Measurements from ENCODE around the gene SLC25A39. TPM values are rescaled to one million over a fixed set of nuclear protein-coding genes. Genes with fewer than 3 reads are reported as not detected.
"Not testable (repeated sequence)": the region's sequence is repeated elsewhere in the genome, so short reads cannot be mapped to it uniquely, and the experiment has no call there.

SLC25A39 gene
- total RNA-seq, 1 donor from 2014 or later = 68.0 TPM

- DNase-seq = no peak
These were observed 10.9 kb upstream of the SLC25A39 start for GRCh38 chr17:44335564-44335963.

- no peak for DNase-seq
These were observed 10.1 kb upstream of the SLC25A39 start for GRCh38 chr17:44334727-44335126.

DNA sequence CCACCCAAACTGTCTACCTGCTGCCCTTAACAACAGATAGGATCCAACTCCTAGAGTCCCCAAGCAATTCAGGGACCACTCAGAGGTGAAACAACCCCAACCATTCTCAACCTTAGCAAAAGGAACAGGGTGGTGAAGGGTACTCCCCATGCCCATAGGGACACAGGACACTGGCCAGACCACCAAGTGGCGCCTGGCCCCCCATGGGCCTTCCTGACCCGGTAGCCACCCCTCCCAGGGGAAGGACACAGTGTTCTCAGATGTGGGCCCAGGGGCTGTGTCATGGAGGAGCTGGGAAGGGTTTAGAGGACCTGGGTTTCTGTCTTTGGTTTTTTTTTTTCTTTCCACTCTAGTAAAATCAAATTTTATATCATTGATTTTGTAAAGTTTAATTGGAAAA is 9.7 kb upstream of the SLC25A39 start:
- no peak for DNase-seq

- no peak for DNase-seq
These were observed 8.7 kb upstream of the SLC25A39 start for GRCh38 chr17:44333371-44333770.

DNA sequence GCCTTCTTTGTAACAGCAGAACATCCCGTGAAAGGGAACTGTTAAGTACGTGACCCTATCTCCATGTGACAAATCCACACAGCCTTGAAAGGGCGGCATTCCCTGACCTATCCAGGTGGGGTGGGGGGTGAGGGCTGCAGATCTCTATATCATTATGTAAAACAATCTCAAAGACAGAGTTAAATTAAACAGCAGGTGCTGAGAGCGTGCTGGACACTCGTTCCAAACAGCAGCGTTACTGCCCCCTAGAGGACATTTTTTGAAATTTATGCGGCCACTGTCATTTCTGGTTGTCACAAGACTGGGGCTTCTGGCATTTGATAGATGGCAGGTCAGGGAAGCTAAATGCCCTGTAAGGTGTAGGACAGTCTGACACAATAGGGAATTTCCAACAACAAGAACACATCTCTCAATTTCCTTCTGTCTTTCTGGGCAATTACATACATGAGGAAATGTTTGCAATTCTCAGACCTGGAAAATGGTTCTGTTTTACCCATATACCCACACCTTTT is 6.7 kb upstream of the SLC25A39 start:
- DNase-seq = peak; percentile 67

DNA sequence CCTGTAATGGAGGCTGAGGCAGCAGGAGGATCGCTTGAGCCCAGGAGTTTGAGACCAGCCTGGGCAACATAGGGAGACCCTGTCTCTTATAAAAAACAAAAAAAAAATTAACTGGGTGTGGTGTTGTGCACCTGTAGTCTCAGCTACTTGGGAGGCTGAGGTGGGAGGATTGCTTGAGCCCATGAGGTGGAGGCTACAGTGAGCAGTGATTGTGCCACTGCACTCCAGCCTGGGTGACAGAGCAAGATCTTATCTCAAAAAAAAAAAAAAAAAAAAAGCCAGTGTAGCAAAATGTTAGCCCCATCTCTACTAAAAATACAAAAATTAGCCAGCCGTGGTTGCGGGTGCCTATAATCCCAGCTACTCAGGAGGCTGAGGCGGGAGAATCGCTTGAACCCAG is 5.6 kb upstream of the SLC25A39 start:
- not testable (repeated sequence) for DNase-seq

- DNase-seq = not testable (repeated sequence)
These were observed 4.9 kb upstream of the SLC25A39 start for GRCh38 chr17:44329516-44329915.

GRCh38 chr17:44327715-44328449 is 3.3 kb upstream of the SLC25A39 start:
- DNase-seq = no peak

GRCh38 chr17:44326861-44327444 is 2.3 kb upstream of the SLC25A39 start:
- peak; percentile 97 for DNase-seq

- DNase-seq = no peak
These were observed 492 bp downstream of the SLC25A39 start for GRCh38 chr17:44324092-44324570.

DNA sequence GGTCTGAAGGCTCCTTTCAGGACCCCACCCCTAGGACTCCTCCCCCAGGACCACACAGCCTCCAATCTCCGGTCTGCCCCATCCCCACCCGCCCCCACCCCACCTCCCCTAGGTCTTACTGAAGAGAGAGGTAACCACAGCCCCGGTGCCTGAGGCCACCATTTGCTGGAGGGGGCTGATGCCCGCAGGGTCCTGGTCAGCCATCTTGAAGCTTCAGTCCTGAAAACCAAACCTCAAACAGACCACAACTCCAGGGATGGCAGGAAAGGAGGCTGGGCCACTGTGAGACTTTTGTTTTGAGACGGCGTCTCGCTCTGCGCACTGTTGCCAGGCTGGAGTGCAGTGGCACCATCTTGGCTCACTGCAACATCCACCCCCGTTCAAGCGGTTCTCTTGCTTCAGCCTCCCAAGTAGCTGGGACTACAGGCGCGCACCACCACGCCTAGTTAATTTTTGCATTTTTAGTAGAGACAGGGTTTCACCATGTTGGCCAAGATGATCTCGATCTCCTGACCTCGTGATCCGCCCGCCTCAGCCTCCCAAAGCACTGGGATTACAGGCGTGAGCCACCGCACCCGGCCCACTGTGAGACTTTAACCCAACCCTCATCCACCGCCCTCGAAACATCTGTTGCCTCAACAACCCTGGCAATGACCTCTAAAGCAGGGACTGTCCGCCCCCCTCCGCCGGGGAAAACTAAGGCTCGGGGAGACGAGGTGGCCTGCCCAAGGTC is 1.1 kb downstream of the SLC25A39 start:
- no peak for DNase-seq

DNA sequence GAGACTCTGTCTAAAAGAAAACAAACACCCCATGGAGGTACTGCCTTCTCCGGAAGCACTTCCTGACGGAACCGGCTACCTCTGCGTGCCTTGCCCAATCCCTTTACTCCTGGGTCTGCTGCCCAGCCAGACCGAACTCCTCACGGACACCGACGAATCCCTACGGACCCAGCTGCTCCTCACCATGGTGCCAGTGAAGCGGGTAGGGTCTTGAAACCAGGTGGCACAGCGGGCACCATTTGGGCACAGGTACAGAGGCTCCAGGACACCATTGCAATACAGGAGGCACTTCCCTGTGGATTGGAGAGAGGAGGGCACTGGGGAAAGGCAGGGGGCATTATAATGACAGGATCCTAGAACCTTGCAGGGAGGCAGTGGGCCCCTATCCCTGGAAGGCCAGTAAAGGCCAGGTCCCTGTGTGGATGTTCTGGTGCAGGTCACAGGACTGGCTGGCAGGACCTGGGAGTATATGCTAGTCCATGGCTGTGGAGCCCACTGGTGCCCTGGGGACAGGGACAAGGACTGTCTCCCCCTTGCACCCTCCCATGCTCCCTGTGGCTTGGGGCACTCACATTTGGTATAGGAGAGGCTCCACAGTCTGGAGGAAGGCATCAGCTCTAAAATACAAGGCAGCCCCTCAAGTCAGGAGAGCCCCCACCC is 2.3 kb downstream of the SLC25A39 start:
- DNase-seq = no peak

- DNase-seq = no peak
These were observed 3.1 kb downstream of the SLC25A39 start for GRCh38 chr17:44321246-44322120.

DNA sequence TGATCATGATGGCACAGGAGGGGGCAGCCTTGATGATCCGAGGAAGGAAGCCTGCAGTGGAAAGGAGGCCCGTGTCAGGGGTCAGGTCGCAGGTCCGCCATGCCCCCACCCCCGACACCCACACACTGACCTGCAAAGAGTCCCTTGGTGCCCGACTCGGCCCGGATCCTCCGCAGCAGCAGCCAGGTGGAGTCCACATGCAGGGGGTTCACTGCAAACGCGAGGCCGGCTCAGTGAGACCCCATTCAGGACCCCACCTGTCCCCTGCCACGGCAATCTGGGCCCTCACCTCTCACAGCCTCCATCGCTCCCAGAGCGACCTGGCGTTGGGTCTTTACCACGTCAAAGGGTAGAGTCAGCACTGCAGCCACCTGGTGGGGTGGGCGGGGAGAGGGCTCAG is 4.6 kb downstream of the SLC25A39 start:
- no peak for DNase-seq

DNA sequence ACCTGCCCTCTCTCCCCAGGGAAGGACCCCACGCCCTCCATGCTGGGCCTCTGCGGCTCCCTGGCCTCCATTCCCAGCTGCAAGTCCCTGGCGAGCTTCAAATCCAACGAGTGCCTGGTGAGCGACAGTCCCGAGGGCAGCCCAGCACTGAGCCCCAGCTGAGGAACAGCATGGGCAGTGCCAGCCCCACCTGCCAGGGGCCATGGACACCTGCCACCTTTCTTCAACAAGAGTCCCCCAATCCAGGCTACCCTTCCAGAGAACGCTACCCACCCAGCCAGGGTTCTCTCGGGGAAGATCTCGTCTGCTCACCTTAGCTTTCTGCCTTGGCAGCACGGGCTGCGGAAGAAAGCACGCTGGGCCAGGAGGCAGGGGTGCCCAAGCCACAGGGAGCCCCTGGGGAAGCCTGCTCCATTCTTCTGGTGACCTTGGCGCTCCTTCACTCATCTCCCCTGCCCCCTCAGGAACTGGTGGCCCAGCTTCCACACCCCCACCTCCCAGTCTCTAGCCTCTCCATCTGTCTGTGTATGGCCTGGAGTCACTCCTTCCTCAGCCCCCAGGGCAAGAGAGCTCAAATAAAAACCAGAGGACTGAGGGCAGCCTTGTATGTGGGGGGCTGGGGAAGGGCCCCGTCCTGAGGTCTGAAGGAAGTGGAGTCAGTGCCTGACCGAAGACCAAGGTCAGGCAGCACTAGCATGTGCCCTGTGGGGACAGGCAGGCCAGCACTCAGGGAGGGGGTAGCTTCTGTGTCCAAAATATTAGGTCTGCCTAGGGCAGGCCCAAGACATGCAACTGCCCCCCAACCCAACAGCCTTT is 6.3 kb downstream of the SLC25A39 start:
- DNase-seq = no peak

DNA sequence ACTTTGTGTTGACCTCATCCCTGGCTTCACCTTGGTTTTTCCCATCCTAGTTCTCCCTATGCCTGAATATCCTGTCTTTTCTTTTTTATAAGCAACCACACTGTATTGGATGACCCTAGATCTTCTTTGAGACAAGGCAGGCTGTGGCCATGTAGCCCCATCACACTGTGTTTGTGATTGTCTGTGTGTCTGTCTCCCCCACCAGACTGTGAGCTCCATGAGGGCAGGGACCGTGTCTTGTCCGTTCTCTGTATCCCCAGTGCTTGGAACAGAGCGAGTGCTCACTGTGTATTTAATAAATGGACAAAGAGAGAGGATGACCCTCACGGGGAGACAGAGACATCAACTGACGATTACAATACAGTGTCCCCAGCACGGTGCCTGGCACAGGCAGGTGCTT is 7.1 kb downstream of the SLC25A39 start:
- no peak for DNase-seq

DNA sequence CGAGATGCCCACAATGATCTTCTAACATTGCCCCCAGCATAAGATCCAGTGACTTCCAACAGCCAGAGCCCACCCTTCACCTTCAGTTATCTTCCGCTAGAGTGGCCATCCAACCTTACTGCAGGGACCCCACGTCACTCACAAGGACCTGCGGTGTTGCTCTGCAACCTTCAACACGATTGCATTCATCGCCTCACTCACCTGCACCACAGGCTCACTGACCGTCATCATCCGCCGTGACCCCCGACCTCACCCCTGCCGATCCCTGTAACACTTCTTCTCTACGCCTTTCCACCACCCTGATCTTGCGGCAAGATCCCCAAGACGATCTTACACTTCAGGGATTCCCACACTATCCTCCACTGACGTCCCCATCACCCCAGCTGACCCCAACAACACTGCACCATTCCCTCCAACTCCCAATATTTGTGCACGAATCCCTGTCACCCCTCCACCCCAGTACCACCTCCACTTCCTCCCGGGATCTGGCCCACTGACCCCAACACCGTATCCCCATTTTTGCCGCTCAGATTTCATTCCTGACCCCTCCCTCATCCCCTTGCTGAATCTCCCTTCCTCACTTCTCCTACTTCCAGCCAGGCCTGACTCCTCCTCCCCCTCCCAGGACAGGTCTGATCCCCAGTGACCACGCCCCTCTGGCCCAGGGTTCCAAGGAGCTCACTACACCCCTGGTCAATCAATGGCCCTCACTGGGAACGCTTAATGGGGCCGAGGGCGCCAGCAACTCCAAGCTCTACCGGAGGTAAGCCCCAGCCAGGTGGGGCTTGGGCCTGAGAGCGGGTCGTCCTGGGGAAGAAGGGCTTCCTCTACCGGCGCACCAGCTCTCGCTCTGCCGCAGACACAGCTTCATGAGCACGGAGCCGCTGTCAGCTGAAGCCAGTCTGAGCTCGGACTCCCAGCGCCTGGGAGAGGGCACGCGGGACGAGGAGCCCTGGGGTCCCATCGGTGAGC is 8.6 kb downstream of the SLC25A39 start:
- DNase-seq = no peak

DNA sequence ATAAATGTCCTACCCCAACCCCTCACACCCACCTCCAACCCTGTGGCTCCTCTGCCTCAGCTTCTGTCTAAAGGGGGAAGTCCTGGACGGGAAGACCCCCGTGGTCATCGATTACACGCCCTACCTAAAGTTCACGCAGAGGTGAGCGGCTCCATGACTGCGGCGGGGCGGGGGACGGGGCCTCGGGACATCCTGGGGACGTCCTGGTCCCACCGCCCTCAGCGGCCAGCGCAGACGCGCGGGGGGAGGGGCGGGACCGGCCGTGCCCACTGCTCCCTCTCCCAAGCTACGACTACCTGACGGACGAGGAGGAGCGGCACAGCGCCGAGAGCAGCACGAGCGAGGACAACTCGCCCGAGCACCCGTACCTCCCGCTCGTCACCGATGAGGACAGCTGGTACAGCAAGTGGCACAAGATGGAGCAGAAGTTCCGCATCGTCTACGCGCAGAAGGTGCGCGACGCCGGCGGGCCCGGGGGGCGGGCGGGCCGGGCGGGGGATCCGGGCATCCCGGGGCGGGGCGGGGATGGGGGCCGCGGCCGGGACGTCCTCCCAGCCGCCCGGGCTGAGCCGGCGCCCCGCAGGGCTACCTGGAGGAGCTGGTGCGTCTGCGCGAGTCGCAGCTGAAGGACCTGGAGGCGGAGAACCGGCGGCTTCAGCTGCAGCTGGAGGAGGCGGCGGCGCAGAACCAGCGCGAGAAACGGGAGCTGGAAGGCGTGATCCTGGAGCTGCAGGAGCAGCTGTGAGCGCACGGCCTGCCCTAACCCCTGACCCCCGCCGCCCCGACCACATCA is 9.6 kb downstream of the SLC25A39 start:
- DNase-seq = no peak

- DNase-seq = no peak
These were observed 10.1 kb downstream of the SLC25A39 start for GRCh38 chr17:44314524-44314868.
